ENCODE data around the gene NCKAP1. TPM values are rescaled to one million over a fixed set of nuclear protein-coding genes. Genes with fewer than 3 reads are reported as not detected.

Gene NCKAP1
- total RNA-seq, 1 donor: 167 TPM

DNA sequence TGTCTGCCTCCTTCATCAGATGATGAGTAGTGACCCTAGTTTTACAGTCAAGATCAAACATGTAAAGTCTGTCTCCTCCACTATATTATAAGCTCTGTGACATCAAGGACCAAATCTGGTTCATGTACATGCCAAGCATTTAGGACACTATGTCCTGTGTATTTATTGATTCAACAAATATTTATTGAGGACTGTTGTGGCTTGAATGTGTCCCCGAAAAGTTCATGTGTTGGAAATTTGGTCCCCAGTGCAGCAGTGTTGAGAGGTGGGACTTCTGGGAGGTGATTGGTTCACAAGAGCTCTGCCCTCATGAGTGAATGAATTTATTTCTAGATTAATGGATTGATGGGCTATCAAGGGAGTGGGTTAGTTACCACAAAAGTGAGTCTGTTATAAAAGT, 125.2 kb downstream of the NCKAP1 start:
- no peak for DNase-seq (ENCODE audit: low read depth)
- TF ChIP-seq, protein P1, sequence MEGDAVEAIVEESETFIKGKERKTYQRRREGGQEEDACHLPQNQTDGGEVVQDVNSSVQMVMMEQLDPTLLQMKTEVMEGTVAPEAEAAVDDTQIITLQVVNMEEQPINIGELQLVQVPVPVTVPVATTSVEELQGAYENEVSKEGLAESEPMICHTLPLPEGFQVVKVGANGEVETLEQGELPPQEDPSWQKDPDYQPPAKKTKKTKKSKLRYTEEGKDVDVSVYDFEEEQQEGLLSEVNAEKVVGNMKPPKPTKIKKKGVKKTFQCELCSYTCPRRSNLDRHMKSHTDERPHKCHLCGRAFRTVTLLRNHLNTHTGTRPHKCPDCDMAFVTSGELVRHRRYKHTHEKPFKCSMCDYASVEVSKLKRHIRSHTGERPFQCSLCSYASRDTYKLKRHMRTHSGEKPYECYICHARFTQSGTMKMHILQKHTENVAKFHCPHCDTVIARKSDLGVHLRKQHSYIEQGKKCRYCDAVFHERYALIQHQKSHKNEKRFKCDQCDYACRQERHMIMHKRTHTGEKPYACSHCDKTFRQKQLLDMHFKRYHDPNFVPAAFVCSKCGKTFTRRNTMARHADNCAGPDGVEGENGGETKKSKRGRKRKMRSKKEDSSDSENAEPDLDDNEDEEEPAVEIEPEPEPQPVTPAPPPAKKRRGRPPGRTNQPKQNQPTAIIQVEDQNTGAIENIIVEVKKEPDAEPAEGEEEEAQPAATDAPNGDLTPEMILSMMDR (IDR thresholded peaks at IDR 0.05; ENCODE audit: insufficient read depth, low read length): no peak

GRCh38 chr2:182912518-182912915, 125.7 kb downstream of the NCKAP1 start:
- TF ChIP-seq, protein P1 (IDR thresholded peaks at IDR 0.05; ENCODE audit: insufficient read depth, low read length): no peak
- no peak for DNase-seq (ENCODE audit: low read depth)

More for the DNA sequence above, 125.2 kb downstream of the NCKAP1 start:
- no peak overlapping the region for H3K4me3 ChIP-seq (ENCODE audit: low read depth, low read length)

DNA sequence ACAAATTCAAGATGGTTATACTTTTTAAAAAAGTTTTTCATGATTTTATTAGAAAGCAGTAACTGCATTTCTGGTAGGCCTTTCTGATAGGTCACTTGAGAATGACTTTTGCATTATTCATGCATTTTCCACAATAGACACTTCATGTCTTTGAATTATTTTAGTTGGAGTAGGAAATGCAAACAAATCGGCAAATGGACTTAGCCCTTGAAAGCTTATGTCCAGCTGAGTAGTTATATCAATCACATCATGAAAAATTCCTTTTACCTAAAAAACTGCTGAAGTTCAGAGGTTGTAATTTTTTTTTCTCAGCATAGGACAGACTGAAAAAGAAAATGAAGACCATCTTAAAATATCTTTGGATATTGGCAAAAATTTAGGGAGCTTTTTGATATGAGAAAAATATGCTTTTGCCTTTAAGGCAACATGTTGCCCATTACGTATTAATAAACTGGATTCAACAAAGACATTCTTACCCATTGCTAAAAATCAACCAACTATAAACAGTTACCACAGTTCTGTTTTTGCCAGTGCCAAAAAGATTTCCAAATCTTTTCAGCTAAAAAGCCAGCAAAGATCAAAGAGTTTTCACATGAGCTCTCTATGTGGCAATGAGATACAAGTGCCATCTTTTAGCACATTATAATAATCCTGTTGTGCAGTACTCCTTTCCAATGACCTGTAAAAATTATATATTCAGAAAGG, 126.3 kb downstream of the NCKAP1 start:
- no peak for DNase-seq (ENCODE audit: low read depth)
- TF ChIP-seq, protein P1 (IDR thresholded peaks at IDR 0.05; ENCODE audit: insufficient read depth, low read length): no peak

More at GRCh38 chr2:182912518-182912915, 125.7 kb downstream of the NCKAP1 start:
- no peak overlapping the region for H3K4me3 ChIP-seq (ENCODE audit: low read depth, low read length)

GRCh38 chr2:182910965-182911364, 127.3 kb downstream of the NCKAP1 start:
- no peak overlapping the region for H3K4me3 ChIP-seq (ENCODE audit: low read depth, low read length)
- TF ChIP-seq, protein P1 (IDR thresholded peaks at IDR 0.05; ENCODE audit: insufficient read depth, low read length): no peak

More for the DNA sequence above, 126.3 kb downstream of the NCKAP1 start:
- no peak overlapping the region for H3K4me3 ChIP-seq (ENCODE audit: low read depth, low read length)

DNA sequence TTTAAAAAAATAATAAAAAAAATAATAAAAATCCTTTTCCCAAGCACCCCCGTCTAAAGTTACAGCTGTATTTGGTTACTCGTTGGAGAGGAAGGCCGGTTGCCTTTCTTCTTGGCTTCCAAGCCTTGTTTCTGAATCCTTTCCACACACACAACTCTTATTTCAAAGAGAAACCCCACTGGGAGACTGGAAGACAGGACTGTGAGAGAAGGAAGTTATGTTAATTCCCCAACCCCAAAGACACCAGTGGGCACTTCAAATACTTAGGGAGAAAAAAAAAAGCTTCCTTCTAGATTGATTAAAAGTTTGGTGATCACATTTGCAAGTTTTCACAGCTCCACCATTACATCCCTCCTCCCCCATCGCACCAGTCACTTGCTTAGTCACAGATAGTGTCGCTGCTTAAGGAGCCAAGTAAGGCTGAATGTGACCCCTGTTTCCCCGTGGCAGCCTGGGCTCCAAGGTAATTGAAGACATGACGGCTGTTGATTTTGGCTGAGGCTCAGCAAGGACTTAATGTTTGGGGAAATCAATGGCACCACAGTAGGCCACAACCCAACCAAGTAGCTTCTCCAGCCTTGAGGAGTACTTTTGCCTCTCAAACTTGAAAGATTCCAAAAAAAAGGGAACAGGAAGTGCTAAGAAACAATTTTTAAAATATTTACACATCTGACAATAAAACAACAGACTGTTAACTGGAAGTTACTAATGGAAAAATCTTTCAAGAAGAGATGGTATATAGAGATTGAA, 131.0 kb downstream of the NCKAP1 start:
- DNase-seq (ENCODE audit: low read depth): no peak
- TF ChIP-seq, protein P1 (IDR thresholded peaks at IDR 0.05; ENCODE audit: insufficient read depth, low read length): no peak
- H3K4me3 ChIP-seq (ENCODE audit: low read depth, low read length): no peak overlapping the region

More at GRCh38 chr2:182910965-182911364, 127.3 kb downstream of the NCKAP1 start:
- no peak for DNase-seq (ENCODE audit: low read depth)

GRCh38 chr2:182906454-182906853, 131.8 kb downstream of the NCKAP1 start:
- H3K4me3 ChIP-seq (ENCODE audit: low read depth, low read length): no peak overlapping the region
- no peak for DNase-seq (ENCODE audit: low read depth)
- TF ChIP-seq, protein P1 (IDR thresholded peaks at IDR 0.05; ENCODE audit: insufficient read depth, low read length): no peak
